ENCODE results near the gene ZNF554.

ZNF554 gene

DNA sequence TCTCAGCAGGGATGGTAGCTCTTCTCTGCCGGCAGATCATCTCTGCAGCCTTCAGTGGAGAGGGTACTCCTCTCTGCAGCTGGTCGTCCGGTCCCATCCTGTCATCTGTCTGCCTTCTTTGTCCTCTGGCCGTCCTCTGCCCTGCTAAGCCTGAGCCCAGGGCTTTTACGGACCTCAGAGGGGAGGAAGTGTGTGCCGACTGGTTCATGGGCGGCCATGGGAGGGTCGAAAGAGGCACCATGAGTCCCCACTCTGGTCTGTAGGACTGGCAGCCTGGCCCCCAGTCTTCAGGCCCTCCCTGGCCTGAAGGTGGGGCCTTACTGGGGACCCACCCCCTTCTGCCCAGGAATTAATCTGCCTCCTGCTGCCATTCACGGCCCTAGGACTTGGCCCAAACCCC, 4.0 kb downstream of the ZNF554 start:
- DNase-seq (ENCODE audit: insufficient read length, low spot score) (no peak), FAIRE-seq (no peak)

DNA sequence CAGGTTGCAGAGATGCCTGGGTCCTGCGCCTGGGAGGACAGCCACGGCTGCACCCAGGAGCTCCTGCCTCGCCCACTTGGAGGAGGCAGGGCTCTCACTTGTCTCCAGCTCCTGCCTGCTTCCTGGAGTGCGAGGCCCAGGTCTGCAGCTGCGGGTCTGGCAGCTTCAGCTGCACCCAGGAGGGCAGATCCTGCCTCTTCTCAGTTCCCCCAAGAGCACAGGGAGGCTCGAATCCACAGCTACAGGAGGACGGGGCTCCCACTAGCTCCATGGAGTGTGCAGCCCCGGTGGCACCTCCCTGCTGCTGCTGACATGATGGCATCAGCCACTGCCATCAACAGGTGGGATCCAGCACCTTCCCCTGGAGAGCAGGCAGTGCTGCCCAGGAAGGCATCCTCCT, 4.5 kb downstream of the ZNF554 start:
- FAIRE-seq (no peak), DNase-seq (ENCODE audit: insufficient read length, low spot score) (no peak)

DNA sequence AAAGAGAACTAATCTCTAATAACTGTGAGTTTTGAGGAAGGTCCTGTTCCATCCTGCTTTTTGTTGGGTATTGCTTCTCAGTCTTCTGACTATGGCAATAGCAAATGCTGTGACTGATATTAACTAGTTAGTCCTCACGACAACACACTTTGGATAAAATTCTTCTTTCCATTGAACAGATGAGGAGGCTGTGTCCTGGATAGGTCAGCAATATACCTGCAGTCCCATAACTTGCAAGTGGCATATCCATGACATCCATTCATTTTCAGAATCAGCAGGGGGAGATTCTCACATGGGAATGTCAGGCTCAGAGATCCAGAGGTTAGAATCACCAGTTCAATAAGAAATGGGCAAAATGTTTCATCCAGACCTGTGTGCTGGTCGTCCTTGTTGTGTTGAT, 7.4 kb downstream of the ZNF554 start:
- FAIRE-seq = no peak
- DNase-seq (ENCODE audit: insufficient read length, low spot score) = no peak

DNA sequence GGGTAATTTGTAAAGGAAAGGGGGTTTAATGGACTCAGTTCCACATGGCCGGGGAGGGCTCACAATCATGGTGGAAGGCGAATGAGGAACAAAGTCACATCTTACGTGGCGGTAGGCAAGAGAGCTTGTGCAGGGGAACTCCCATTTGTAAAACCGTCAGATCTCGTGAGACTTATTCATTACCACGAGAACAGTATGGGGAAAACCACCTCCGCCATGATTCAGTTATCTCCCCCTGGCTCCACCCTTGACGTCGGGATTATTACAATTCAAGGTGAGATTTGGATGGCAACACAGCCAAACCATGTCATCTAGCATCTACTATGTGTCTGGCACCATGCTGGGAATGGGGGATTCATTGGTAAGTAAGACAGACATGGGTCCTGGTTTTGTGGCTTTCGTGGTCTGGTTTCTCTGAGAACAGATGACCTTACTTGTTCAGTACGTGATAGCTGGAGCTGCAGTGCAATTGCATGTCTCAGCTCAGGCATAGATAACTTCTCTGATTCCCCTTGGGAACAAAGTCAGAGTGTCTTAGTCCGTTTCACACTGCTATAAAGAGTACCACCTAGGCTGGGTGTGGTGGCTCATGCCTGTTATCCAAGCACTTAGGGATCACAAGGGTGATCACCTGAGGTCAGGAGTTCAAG, 8.3 kb downstream of the ZNF554 start:
- DNase-seq (ENCODE audit: insufficient read length, low spot score) (no peak), FAIRE-seq (no peak)

DNA sequence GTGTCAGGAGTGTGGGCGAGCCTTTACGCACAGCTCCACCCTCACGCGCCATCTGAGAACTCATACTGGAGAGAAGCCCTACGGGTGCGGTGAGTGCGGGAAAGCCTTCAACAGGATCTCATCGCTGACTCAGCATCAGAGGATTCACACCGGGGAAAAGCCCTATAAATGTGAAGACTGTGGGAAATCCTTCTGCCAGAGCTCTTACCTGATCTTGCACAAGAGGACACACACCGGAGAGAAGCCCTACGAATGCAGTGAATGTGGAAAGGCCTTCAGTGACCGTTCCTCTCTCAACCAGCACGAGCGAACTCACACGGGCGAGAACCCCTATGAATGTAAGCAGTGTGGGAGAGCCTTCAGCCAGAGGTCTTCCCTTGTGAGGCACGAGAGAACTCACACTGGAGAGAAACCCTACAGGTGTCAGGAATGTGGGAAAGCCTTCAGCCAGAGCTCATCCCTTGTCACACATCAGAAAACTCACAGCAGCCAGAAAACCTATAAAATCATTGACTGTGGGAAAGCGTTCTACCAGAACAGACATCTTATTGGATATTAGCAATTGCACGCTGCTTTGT, 14.7 kb downstream of the ZNF554 start:
- no peak for DNase-seq (ENCODE audit: insufficient read length, low spot score)
- no peak for FAIRE-seq

DNA sequence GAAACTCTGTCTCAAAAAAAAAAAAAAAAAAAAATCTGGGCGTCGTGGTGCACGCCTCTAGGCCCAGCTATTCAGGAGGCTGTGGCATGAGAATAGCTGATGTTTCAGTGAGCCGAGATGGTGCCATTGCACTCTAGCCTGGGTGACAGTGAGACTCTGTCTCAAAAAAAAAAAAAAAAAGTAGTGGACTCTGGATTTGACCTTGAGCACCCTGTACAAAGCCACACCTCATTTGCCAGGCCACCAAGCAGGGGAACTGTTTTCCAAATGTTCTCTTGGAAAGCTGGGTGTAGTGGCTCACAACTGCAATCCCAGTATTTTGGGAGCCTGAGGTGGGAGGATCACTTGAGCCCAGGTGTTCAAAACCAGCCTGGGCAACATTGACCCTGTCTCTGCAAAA, 17.8 kb downstream of the ZNF554 start:
- no peak for FAIRE-seq
- no peak for DNase-seq (ENCODE audit: insufficient read length, low spot score)

DNA sequence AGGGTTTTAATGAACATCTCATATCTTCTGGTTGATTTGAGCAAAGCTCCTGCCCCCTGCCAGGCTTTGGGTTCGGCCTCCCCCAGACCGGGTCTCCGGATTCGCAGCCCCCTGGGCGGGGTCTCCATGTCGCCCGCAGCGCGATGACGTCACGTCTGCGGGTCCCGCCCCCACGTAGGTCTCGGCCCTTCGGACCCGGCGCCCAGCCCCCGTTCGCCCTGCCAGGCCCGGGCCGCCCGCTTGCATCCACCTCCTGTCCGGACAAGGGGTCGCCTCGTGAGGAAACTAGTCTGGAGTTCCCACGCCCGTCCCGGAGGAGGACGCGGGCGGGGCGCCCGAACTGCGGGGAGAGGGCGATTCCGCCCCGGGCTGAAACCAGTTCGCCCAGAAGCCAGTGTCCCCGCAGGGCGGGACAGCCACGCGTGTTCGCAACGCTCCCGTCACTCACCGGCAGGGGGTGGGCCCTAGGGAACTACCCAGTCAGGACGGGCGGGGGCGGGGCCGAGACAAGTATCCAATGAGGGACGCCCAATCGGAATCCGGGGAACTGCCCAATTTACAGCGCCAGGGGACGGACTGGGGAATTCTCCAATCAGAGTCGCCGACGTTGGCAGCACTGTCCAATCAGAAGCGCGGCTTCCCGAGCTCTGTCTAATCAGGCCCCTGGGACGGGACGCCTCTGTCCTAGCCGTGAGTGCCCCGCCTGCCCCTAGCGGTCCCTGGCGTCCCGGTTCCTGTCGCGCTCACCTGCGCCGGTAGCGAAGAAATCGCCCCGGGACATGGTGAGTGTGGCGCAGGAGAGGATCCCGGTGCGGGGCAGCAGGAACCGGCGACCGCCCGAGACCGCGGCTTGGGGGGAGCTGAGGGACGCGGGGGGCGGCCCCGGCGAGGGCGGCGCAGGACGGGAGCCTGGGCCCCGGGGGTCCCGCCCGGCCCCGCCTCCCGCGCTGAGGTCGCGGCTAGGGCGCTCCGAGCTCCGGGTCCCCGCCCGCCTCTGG, 21.4 kb downstream of the ZNF554 start, which contains the start of gene ZNF555:
Gene ZNF555, plus strand, starts transcription at position 682 of the 998 bp plus-strand sequence. Its CDS starts 98 bp downstream, at position 780.
- FAIRE-seq = peak; percentile 97
- DNase-seq (ENCODE audit: insufficient read length, low spot score) = peak; percentile 96

DNA sequence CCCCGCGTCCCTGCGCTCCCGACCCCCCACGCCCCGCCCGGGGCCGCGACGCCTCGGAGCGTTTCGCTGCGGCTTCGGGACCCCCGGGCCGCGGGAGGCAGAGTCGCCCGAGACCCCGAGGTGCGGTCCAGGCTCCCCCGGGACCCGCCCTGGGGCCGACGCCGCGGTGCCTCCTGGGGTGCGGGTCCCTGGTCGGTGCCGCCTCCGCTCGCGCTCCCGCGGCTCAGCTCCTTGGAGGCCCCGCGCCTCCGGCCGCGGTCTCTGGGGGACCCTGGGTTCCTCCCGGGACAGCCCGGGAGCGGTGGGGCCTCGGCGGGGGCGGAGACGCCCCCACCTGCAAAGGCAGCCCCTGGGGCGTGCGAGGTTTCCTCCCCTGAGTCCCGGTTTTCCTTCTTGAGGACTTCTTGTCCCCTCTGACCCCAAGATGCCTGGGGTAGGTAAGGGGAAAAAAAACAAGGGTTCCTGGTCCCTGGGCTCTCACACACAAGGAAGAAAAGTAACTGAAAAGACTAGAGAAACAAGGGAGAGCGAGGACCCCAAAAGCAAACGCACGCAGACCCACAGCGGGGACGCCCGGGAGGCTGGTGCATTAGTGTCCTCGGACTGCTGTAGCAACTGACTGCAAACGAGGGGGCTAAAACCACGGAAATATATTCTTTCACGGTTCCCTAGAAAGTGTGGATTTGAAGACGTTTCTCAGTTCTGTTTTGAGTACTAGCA, 22.3 kb downstream of the ZNF554 start:
- DNase-seq (ENCODE audit: insufficient read length, low spot score) = no peak
- no peak for FAIRE-seq

DNA sequence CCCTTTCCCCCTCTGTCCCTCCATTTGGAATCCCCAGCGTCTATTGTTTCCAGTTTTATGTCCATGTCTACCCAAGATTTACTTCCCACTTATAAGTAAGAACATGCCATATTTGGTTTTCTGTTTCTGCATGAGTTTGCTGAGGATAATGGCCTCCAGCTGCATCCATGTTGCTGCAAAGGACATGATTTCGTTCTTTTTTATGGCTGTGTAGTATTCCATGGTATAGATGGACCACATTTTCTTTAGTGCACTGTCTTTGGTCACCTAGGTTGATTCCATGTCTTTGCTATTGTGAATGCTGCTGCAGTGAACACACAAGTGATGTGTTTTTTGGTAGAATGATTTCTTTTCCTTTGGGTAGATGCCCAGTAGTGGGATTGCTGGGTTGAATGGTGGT, 25.4 kb downstream of the ZNF554 start:
- FAIRE-seq (no peak), DNase-seq (ENCODE audit: insufficient read length, low spot score) (no peak)

DNA sequence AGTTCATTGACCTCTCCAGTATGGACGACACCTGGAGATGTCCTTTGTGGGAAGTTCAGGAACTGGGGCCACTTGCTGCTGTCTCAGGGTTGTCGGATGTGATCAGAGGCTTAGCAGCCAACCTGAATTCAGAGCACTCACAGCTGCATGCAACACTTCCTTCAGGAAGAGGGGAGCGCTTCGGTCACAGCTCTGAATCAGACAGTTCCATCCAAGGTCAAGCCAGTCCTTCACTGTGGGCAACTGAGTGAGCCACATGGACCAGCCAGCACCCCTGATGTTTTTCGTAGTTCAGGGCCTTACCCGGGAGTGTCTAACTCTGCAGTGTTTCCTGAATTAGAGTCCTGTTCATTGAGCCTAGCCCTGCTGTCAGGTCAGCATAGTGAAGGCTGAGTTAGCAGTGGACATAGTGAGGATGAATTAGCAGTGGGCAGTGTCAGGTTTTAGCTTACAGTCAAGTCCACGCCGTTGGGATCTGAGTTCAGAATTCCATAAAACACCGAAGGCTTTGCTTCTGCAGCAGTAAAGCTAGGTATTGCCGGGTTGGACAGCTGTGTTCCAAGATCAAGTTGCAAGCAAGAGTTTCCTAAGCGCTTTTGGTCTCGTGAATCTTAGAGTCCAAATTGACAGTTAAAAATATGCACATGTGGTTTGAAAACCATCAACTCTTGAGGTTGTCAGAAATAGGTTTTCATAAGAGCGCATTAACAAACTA, 26.7 kb downstream of the ZNF554 start:
- no peak for FAIRE-seq
- no peak for DNase-seq (ENCODE audit: insufficient read length, low spot score)

DNA sequence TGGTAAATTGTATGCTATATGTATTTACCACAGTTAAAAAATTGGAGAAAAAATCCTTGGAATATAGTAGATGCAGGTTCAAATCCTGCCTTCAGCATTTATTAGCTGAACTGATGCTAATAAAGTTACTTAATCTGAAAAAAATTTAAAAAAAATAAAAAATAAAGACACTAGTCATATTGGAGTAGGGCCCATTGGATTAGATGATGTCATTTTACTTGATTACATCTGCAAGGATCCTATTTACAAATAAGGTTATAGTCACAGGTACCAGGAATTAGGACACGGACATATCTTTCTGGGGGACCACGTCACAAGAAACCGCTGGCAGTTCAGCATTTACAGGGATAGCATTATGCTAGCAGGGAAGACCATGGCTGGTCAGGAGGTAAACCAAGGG, 27.8 kb downstream of the ZNF554 start:
- FAIRE-seq (no peak), DNase-seq (ENCODE audit: insufficient read length, low spot score) (no peak)

DNA sequence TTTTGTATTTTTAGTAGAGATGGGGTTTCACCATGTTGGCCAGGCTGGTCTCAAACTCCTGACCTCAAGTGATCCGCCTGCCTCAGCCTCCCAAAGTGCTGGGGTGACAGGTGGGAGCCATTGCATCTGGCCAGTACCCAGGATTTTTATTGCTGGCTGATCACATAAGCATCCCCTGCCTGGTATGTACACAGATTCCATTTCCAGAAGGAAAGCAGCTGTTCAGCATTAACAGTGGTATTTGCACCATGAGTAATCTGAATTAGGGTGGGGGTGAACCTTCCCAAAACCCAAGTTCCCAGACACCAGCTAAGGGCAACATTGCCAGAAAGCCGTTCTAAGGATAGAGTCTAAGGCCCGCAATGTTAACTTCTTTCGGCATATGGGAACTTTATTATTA, 28.9 kb downstream of the ZNF554 start:
- FAIRE-seq = no peak
- no peak for DNase-seq (ENCODE audit: insufficient read length, low spot score)

DNA sequence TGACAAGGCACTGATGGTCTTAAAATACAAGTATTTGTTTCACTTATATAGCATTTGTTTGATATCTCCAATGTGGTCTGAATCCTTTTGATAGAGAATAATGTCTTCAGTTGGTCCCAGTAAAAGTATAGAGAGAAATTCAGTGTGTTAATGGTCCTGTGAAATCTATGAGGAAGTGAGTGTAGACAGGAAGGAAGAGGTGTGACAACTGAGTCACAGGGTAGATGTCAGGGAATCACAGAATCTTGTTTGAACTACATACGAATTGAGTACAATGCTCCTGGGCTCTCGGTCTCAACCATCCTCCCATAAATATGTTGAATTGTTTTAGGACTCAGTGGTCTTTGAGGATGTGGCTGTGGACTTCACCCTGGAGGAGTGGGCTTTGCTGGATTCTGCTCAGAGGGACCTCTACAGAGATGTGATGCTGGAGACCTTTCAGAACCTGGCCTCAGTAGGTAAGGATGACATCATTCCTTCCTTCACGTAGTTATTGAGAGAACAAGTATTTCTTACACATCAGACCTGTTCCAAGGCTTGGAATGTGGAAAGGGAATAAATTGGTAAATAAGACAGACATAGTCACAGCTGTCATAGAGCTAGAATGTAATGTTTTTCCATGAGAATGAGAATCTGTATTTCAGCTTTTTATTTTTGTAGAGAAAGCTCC, 30.7 kb downstream of the ZNF554 start:
- FAIRE-seq (no peak), DNase-seq (ENCODE audit: insufficient read length, low spot score) (no peak)

DNA sequence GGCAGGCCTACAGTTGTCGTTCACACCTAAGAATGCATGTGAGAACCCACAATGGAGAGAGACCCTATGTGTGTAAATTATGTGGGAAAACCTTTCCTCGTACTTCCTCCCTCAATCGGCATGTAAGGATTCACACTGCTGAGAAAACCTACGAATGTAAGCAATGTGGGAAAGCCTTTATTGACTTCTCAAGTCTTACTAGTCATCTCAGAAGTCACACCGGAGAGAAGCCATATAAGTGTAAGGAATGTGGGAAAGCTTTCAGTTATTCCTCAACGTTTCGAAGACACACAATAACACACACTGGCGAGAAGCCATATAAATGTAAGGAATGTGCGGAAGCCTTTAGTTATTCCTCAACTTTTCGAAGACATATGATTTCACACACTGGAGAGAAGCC, 32.9 kb downstream of the ZNF554 start:
- no peak for DNase-seq (ENCODE audit: insufficient read length, low spot score)
- no peak for FAIRE-seq

DNA sequence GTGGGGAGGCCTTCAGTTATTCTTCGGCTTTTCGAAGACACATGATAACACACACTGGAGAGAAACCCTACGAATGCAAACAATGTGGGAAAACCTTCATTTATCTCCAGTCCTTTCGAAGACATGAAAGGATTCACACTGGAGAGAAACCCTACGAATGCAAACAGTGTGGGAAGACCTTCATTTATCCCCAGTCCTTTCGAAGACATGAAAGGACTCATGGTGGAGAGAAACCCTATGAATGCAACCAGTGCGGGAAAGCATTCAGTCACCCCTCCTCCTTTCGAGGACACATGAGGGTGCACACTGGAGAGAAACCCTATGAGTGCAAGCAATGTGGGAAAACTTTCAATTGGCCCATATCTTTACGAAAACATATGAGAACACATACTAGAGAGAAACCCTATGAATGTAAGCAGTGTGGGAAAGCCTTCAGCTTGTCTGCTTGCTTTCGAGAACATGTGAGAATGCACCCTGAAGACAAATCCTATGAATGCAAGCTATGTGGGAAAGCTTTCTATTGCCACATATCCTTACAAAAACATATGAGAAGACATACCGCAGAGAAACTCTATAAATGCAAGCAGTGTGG, 33.4 kb downstream of the ZNF554 start:
- DNase-seq (ENCODE audit: insufficient read length, low spot score) (no peak), FAIRE-seq (no peak)

DNA sequence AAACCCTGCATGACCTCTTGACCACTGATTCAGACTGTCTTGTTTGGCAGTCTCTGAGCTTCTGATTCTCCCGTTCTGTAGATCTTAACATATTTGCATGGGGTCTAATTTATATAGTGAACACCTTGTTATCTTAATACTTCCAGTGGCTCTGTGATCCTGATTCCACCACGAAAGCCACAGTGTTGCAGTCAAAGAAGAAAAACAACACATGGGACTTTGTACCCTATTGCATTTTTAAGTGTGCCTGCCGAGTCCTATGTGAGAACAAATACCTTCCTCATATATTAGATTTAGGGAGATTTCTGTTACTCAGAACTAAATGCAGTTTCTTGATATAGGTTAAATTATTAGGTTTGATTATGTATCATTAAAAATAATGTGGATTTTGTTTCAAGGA, 35.2 kb downstream of the ZNF554 start:
- no peak for FAIRE-seq
- DNase-seq (ENCODE audit: insufficient read length, low spot score) = no peak

DNA sequence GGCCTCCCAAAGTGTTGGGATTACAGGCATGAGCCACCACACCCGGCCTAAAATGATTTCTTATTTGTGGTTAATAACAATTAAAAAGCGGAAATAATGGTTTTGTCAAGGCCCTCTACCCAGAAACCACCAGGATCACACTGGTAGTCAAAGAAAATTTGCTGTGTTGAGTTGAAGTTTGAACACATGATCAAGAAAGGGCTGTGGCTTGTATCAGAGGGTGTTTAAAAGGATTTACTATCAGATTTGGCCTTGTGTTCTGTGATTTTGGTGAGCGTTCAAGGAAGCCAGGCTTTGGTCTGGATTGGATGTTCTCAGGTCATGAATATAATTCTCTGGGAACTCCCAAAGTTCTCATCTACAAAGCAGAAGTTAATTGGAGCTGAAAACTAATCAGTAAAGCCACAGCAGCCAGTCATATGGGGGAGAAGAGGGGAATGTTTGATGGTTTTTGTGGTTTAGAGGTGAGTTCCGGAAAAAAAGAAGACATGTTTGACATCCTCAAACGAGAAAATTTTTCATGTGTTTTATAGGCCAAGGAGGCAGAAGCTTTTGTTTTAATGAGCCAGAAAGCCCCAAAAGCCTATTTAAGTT, 36.9 kb downstream of the ZNF554 start:
- no peak for FAIRE-seq
- DNase-seq (ENCODE audit: insufficient read length, low spot score) = no peak

DNA sequence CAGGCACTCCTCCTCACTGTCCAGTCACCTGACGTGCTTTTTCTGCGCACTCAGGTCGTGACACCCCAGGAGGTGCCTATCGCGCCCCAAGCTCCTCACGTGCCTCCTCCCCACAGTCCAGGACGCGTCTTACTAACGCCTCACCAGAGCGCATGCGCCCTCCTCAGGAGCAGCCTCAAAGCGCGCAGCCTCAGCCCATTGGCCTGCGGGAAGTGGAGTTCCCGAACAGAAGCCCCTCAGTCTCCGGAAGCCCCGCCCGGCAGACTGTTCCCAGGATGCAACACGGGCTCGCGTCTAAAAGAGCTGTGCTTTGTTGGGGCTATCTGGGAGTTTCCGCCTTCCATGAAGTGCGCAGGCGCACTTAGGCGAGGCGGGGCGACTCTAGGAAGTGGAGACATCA, 39.2 kb downstream of the ZNF554 start:
- DNase-seq (ENCODE audit: insufficient read length, low spot score) (no peak), FAIRE-seq (no peak)

DNA sequence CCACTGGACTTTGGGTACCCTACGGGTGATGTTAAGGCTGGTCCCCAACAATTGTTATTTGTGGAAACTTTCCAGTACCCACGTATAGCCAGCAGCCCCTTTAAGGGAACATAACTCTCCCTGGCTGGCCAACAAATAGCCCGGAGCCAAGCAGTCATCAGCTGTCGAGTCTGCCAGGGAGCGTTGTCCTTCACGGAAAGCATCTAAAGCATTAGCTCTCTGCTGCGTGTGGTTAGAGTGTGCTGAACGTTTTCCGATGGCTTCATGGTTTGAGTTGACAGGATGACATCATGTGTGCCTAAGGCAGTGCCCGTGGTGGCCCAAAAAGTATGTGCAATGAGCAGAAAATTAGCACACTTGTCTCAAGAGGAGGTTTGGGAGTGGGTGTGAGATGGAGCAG, 44.1 kb downstream of the ZNF554 start:
- DNase-seq (ENCODE audit: insufficient read length, low spot score) (no peak), FAIRE-seq (no peak)

All from GM19239 (cell line).